BJ (cell line): ENCODE results near the gene SLC39A1. TPM values are rescaled to one million over a fixed set of nuclear protein-coding genes. Genes with fewer than 3 reads are reported as not detected.

Experiments
- CTCF ChIA-PET: fragments of 350-600 bp; formaldehyde crosslinking; extraction: SDS; loops from one replicate; lab custom pipeline; 2021; ENCODE audit warnings: antibody characterized with exemption, inconsistent platforms; lab: Yijun Ruan, JAX
- POLR2A ChIA-PET: fragments of 300-600 bp; sonication (Branson Sonifier 250); formaldehyde crosslinking; extraction: SDS; loops from one replicate; lab custom pipeline; 2021; ENCODE audit warnings: antibody characterized with exemption; lab: Charles Lee
- DNase-seq: peaks from one replicate; pipeline ENCODE4 v3.0.0-alpha.2; 2011; ENCODE audit warnings: low read depth
- H3K27me3 ChIP-seq: 2 replicates; pipeline ENCODE4 v1.6.0; 2011; ENCODE audit warnings: low read length; ENCODE audit not compliant: control insufficient read depth, insufficient read depth
- H3K36me3 ChIP-seq: 2 replicates; pipeline ENCODE4 v1.5.1; 2011; ENCODE audit warnings: low read length; ENCODE audit not compliant: control insufficient read depth, insufficient read depth
- H3K4me3 ChIP-seq: 2 replicates; pipeline ENCODE4 v1.5.1; 2011; ENCODE audit warnings: low read depth, mild to moderate bottlenecking, control low read depth, low read length
- polyA plus RNA-seq: library from polyadenylated mRNA; depleted of rRNA; stranded (reverse); fragments of >200 nt; gene quantifications from 2 replicates; pipeline ENCODE4 v1.2.3, GENCODE V29; 2011
- TF ChIP-seq, protein P1 (sequence below): IDR thresholded peaks from 2 replicates; pipeline ENCODE4 v1.5.1; 2011; ENCODE audit warnings: low read depth, mild to moderate bottlenecking, control low read depth, inconsistent platforms, low read length, moderate library complexity; ENCODE audit not compliant: insufficient read depth

Gene SLC39A1
- polyA plus RNA-seq, 1 experiment, result 121 TPM

DNA sequence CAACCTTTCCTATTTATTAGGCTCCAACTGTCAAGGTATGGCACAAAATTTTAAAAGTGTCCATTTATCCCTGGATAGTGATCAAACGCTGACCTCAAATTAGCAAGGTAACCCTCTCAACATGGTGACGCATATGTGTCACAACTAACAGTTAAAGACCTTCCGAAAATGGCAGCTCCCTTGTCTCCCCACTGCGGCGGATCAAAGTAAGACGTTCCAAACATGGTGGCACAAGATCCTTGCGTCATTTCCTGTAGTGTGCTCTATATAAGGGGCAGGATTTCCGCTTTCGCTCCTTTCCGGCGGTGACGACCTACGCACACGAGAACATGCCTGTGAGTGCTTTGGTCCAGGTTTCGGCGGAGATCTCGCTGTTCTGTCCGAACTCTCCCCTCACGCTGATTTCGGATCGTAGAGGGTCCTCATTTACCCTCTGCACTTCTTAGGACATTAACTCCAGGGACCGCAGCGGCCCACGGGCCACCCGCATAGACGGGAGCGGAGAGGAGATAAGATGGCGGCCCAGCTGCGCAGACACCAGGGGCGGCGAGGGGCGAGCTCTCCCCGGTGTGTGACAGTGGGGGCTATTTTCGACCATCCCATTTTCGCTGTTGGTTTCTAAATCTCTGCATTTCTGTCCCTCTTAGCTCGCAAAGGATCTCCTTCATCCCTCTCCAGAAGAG lies 27.3 kb upstream of the SLC39A1 start, which contains the start of gene RPS27:
TSS of gene RPS27 (plus strand) at position 295 of the 683 bp plus-strand sequence. CDS start at position 330, 35 bp downstream.
- peak; percentile 86 for DNase-seq
- Histone ChIP-seq H3K36me3 (no peaks in the 10 kb centered on the region), H3K4me3 (peak within 1 kb of the TSS; percentile 71), H3K27me3 (no peaks in the 10 kb centered on the region)
- ChIA-PET CTCF (interaction anchor here (0.6 to 2.3 kb wide), 8 partner anchors 23 to 946 kb away, joined by 3 to 9 read pairs (median 4); partner anchors contain the start of genes CREB3L4, DENND4B, PMVK and S100A6), POLR2A (interaction anchor here (0.6 to 1.4 kb wide), 10 partner anchors 9 to 542 kb away, joined by 3 to 11 read pairs (median 5); partner anchors contain the start of genes CREB3L4 and JTB)
- TF ChIP-seq, protein P1, sequence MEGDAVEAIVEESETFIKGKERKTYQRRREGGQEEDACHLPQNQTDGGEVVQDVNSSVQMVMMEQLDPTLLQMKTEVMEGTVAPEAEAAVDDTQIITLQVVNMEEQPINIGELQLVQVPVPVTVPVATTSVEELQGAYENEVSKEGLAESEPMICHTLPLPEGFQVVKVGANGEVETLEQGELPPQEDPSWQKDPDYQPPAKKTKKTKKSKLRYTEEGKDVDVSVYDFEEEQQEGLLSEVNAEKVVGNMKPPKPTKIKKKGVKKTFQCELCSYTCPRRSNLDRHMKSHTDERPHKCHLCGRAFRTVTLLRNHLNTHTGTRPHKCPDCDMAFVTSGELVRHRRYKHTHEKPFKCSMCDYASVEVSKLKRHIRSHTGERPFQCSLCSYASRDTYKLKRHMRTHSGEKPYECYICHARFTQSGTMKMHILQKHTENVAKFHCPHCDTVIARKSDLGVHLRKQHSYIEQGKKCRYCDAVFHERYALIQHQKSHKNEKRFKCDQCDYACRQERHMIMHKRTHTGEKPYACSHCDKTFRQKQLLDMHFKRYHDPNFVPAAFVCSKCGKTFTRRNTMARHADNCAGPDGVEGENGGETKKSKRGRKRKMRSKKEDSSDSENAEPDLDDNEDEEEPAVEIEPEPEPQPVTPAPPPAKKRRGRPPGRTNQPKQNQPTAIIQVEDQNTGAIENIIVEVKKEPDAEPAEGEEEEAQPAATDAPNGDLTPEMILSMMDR, result no peak

- H3K4me3 ChIP-seq, result no peak overlapping the region
Observed at GRCh38 chr1:153987621-153988020, 24.3 kb upstream of the SLC39A1 start.

DNA sequence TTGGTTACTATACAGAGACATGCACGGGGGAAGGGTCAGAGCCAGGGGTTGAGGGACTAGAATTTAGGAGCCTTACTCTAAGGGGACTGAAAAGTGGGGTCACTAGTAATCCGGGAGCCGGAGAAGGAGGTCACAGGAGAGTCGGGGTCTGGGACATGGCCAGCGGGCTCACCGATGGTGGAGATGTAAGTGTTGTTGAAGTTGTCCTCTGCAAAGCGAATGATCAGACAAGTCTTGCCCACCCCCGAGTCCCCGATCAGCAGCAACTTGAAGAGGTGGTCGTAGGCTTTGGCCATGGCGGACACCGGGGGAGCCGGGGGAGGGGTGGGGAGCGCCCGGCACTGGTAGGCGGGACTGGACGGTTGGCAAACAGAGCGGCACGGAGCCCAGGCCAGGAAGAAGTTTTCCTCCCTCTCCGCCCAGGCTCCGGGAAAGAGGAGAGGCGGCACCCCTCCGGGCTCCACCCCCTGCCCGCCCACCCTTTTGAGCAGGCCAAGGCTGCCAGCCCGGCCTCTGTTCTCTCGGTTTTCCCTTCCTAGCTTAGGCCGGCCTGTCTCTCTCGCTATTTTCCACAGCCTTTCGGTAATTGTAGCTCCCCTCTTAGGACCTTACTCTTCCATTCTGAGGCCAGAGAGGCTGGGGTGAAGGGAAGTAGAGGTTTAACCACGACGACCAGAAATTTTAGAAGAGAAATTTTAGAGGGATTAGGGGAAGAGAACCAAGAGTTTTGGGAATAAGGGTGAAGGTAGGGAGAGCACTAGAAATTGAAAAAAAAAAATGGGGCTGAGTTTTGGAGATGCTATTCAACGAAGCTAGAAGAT lies 22.8 kb upstream of the SLC39A1 start, which contains the start of gene RAB13:
TSS of gene RAB13 (minus strand) at position 399 of the 821 bp plus-strand sequence. CDS start at position 296, 103 bp downstream.
- peak; percentile 28 for DNase-seq
- TF ChIP-seq, protein P1, result no peak
- Histone ChIP-seq H3K27me3 (no peaks in the 10 kb centered on the region), H3K4me3 (peak within 1 kb of the TSS; percentile 93), H3K36me3 (peaks cover 4% of the 10 kb centered on the region)
- ChIA-PET POLR2A (interaction anchor here (0.6 to 1.0 kb wide), 4 partner anchors 9 to 1149 kb away, joined by 3 to 9 read pairs (median 4); no protein-coding TSS in a partner anchor), CTCF (interaction anchor here (0.6 to 3.6 kb wide), 37 partner anchors 8 to 418 kb away, joined by 3 to 26 read pairs (median 4); partner anchors contain the start of genes CREB3L4, DENND4B, ILF2 and JTB)

More at GRCh38 chr1:153987621-153988020, 24.3 kb upstream of the SLC39A1 start:
- POLR2A ChIA-PET, result no interaction called here
- Histone ChIP-seq H3K27me3 (no peaks in the 10 kb centered on the region), H3K36me3 (no peaks in the 10 kb centered on the region; the same call in none of the 2 replicates)
- CTCF ChIA-PET, result interaction anchor here (0.7 to 3.6 kb wide), 26 partner anchors 10 to 477 kb away, joined by 3 to 26 read pairs (median 4); partner anchors contain the start of genes CREB3L4, ILF2, JTB and SLC27A3
- no peak for DNase-seq
- TF ChIP-seq, protein P1, result no peak

GRCh38 chr1:153985341-153985912 lies 22.1 kb upstream of the SLC39A1 start:
- POLR2A ChIA-PET, result interaction anchor here (1.0 kb wide), 1 partner anchor 1149 kb away, joined by 4 read pairs; no protein-coding TSS in a partner anchor
- Histone ChIP-seq H3K36me3 (peaks cover 5% of the 10 kb centered on the region), H3K4me3 (peak overlapping the region; percentile 93), H3K27me3 (no peaks in the 10 kb centered on the region)
- CTCF ChIA-PET, result interaction anchor here (0.6 to 3.6 kb wide), 14 partner anchors 12 to 358 kb away, joined by 3 to 26 read pairs (median 5); partner anchors contain the start of genes CREB3L4, DENND4B, S100A13 and SLC39A1
- TF ChIP-seq, protein P1, result no peak
- DNase-seq, result no peak
